NK-92 (cell line): Measurements from ENCODE around the gene ANGPT4.

Experiments
- DNase-seq: peaks from one replicate; lab custom pipeline; 2025; ENCODE audit not compliant: unreplicated experiment; lab: John Stamatoyannopoulos, UW

Gene ANGPT4

DNA sequence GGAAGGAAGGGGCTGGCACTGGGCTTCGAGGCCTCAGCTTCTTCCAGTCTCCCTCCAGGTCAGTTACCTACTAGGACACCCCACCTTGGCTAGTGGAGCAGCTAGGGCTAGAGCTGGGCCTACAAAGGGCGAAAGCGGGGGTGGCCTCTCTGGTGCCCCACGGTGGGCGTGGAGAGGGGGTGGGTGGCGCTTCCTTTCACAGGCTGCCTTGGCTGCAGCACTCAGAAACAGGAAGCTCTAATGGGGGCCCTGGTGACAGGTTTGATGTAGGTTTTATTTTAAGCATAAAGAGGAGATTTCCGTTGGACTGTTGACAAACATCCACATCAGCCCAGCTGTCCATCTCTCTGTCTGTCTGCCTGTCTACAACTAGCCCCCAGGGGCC is 69.2 kb downstream of the ANGPT4 start:
- no peak for DNase-seq

DNA sequence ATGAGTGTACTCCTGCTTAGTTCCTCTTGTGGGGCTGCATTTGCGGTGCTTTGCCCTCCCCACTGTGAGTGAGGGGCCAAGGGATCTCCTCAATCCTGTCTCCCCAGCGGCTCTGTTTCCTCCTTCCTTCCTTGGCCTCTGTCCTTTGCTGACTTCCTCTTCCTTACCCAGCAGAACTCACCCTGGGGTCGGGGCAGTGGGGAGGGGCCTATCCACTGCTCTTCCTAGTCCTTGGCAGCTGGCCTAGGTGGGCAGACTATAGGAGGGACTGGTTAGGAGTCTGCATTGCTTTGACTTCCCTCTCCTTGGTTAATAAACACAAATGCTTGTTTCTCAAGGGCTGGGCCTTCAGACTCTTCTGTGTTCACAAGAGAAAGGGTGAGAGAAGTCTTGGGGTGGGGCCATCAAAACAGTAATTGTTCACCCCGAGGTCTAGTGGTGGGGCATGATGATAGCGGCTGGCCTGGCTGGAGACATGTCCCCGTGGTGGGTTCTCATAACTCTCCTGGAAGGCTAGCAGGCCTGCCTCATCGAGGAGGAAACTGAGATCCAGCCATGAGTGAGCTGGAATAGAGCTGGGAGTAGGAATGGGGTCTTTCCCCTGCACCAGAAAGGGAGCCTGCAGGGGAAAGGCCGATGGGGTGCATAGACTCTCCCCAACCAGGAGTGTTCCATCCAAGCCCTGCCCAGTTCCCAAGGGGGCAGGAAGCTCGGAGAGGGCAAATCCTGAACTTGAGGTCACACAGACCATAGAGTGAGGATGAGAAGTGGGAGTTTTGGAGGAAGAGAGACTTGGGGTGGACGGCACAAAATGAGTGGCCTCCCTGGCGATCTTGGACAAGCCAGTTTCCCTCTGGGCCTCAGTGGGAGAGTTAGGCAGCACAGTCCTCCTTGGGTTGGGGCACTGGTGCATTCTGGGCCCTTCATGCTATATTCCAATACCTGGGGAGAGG is 69.9 kb downstream of the ANGPT4 start:
- DNase-seq, result no peak

DNA sequence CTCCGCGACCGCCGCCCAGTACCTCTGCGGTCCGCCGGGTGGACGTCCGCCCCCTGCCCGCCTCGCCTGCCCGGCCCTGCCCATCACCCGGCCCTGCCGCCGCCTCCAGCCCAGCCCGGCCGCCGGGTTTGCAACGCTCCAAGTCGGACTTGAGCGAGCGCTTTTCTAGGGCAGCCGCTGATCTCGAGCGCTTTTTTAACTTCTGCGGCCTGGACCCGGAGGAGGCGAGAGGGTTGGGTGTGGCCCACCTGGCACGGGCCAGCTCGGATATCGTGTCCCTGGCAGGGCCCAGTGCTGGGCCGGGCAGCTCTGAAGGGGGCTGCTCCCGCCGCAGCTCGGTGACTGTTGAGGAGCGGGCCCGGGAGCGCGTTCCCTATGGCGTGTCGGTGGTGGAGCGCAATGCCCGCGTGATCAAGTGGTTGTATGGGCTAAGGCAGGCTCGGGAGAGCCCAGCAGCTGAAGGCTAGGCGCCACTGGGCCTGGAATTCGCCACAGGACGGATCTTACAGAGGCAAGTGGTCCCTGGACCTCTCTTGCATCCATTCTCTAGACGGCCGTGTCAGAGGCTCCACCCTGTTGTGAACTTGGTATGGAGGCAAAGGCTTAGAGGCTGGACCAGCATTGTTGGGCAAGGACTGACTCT is 70.8 kb downstream of the ANGPT4 start:
- no peak for DNase-seq

DNA sequence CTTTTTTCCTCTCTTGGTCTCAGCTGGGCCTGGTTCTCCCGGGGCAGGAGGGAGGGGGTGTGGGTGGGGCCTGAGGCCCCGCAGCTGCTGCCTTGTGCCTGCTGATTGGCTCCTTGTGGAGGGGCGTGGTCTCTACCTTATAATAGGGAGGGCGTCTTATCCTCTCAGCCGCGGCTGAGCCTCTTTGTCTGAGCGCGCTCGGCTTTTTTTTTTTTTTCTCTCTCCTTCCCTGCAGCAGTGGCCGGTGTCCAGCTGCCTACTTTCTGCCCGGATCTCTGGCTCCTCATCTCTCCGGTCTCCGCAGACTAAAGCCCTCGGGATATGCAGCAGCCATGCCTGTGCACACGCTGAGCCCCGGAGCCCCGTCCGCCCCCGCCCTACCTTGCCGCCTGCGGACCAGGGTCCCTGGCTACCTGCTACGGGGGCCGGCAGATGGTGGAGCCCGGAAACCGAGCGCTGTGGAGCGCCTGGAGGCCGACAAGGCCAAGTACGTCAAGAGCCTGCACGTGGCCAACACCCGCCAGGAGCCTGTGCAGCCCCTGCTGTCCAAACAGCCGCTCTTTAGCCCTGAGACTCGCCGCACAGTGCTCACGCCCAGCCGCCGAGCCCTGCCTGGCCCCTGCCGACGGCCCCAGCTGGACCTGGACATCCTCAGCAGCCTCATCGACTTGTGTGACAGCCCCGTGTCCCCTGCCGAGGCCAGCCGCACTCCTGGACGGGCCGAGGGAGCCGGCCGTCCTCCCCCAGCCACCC is 71.5 kb downstream of the ANGPT4 start:
- DNase-seq, result peak; percentile 64

DNA sequence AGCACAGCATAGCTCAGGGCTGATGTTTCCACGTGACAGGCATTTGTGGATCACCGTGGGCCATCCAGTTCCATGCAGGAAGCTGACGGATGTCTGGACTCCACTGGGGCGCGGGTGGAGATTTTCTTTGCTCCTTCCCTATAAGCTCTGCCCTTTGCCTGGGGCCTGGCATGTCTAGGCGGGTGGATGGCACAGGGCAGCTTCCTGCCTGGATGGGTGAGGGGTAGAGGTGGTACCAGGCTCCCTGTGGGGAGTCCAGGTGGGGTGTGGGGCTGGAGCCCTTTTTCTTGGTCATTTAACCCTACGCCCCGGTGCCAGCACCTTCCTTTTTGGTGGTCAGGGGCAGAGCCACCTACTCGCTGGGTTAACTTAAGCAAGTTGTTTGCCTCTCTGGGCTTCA is 72.2 kb downstream of the ANGPT4 start:
- DNase-seq, result no peak

DNA sequence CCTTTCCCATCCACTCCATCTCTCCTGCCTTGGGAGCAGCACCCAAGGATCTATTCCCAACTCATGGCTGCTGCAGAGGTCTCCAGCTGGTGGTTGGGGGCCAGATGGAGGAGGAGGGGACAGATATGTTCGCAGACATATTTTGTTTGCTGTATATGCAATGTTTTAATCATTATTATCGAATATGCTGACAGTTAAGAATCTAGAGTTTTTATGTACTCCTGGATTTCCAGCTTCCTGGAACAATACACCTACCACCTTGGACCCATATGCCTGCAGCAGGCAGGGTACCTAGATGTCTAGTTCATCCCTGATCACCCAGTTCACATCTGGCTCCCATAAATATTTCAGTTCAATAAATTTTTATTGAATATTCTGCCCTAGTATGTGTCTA is 73.6 kb downstream of the ANGPT4 start:
- no peak for DNase-seq

DNA sequence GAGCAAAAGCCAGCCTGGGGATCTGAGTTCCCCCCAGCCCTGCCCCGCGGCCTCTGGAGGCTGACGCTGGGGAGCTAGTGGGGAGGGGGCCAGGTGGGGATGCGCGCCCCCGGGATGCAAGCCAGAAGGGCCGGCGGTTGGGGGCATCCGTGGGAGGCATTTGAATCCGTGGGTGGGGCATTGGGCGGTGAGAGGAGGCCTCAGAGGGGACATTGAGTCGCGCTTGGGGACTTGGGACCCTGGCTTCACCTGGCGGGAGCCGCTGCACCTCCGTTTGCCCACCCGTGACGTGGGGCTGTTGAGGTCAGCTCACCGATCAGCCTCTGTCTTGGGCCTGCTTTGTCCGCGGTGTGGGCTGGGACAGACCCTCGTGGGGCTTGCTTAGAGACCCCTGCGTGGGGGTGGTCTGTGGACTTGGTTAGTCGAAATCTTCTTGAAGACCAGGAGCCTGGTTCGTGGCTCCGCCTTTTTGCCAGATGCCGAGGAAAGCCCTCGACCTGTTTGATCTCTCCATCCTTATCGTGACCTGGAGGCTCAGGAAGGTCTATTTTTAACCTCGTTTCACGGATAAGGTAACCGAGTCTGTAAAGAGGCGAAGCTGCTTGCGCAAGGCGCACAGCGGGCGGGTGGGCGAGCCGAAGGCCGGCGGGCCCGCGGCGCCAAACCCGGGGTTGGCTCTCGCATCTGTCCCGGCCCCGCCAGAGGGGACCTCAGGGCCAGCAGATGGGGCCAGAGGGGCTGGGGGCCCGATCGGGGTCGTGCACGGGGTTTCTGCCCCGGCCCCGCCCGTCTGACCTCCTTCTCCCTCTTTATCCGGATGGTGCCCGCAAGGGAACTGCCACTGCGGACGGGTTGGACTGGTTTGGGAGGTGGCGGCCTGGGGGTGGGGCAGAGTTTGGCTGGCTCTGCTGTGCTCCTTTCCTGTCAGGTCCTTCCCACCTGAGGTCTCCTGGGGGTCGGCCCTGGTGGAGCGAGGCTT is 74.3 kb downstream of the ANGPT4 start:
- DNase-seq, result no peak

DNA sequence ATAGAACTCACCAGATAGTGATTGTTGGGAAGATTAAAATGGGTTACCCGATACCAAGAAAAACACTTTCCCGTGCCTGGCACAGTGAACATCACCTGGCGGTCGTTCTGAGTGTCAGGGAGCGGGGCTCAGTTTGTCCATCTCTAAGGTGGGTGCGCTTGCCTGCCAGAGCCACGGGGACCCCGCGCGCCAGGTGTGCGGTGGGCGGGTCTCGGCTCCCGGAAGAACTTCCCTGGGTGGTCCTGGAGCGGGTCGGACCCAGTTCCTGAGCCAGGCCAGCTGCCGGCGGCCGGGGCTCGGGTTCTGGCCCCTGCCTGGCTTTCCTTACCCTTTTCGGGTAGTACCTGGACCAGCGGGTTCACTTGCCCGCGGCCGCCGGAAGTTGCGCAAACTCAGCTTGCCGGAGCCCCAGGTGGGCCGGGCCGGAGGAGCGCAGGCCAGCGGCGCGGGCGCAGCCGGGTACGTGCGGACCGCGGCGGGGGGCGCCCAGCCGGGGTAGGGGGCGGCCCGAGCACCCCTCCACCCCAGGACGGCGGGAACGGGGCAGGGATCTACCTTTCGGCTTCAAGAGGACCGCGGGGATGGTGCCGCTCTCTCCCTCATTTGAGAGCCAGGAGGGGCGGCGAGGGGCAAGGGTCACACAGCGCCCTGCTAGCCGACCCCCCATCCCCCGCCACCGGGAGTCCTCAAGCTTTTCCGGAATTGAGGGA is 75.1 kb downstream of the ANGPT4 start:
- DNase-seq, result no peak

DNA sequence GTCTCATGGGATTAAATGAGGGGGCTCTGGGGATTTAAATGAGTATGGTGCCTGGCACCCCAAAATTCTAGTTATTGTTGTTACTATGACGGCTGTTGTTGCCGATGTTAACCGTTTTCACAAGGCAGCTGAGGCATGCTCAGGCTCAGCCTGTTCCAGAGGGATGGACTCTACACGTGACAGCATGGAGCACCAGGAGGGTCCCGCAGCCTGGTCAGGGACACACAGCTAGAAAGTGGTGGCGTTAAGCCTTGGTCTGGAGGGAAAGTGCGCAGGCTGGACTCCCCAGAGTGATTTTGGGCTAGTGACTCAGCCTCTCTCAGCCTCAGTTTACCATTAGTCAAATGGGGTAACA is 75.7 kb downstream of the ANGPT4 start:
- DNase-seq, result no peak

DNA sequence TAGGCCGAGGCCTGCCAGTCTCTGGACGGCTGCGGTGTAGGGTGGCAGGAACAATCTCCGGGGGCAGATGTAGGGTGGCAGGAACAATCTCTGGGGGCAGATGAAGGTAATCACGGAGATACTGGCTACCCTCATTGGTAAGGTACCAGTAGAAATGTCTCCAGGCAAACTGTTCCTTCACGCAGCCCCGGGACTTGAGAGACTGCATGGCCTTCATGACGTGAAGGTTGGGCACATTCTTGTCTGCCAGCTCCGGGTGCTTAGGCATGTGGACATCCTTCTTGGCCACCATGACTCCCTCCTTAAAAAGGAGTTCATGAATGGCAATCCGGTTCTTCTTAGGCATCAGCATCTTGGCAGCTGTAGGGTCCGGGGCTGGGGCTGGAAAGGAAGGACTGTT is 76.5 kb downstream of the ANGPT4 start:
- no peak for DNase-seq

DNA sequence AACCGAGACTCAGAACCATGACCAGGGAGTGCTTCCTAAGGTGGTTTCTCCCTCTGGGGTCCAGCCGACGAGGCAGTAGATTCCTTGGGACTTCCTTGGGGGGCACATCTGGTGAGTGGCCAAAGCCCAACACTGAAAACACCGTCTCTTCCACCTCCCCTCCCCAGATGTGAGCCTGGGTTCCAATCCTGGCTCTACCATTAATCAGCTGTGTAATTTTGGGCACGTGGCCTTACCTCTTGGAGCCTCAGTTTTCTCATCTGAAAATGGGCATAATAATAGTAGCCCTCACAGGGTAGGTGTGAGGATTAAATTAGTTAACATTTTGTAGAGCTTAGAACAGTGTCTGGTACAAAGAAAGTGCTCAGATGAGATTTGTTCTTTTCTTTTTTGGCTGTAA is 77.1 kb downstream of the ANGPT4 start:
- no peak for DNase-seq

DNA sequence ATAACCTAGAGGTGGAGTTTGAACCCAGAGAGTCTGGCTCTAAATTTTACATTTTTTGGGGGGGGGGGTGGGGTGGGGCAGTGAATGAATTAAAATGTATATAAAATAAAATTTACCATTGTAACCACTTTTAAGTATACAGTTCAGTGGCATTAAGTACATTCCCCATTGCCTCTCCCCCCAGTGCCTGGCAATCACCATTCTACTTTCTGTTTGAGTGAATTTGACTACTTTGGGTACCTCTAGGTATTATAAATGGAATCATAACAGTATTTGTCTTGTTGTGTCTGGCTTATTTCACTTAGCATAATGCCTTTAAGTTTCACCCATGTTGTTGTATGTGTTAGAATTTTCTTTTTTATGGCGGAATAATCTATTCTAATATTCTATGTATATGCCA is 79.9 kb downstream of the ANGPT4 start:
- no peak for DNase-seq

DNA sequence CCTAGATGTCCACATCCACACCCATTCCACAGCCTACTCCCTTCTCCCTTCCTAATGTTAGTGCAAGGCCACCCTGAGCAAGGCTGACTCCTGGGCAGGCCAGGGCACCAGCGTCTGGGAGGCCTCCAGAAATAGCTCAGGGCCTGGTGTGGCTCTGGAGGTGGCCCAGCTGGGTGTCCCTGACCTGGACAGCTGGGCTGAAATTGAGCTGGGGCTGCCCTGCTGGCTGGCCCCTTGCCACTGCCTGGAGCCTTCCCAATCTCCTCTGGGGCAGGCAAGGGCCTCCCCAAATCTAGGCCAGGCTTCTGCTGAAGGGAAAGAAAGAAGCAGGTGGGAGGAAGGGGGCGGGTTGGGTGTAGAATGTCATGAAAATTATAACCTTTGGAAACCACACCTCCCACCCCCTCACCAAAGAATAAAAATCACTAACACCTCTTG is 80.5 kb downstream of the ANGPT4 start:
- no peak for DNase-seq

DNA sequence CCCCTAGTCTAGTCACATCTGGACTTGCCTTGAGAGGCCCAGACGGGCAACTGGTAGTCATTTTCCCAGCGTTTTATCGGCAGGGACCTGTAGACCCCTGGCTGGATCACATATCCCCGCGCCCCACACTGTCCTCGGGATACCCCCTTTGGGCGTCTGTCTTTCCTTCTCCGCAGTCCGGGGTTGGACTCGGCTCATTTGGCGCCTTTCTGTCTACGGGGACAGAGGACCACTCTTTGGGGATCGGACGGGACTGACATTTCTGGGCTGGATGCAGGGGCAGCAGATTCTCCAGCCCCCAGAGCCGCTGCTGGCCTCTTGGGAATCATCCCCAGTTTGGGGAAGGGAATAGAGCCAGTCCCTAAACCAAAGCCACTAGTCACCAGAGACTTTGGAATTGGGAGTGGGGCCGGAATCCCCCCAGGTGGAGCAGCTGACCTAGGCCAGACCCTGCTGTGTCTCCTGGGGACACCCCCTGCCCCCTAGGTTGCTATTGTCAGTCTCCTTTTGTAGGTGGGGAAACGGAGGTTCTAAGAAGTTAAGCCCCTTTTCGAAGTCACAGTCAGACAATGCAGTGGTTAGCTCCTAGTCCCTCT is 81.9 kb downstream of the ANGPT4 start:
- no peak for DNase-seq

DNA sequence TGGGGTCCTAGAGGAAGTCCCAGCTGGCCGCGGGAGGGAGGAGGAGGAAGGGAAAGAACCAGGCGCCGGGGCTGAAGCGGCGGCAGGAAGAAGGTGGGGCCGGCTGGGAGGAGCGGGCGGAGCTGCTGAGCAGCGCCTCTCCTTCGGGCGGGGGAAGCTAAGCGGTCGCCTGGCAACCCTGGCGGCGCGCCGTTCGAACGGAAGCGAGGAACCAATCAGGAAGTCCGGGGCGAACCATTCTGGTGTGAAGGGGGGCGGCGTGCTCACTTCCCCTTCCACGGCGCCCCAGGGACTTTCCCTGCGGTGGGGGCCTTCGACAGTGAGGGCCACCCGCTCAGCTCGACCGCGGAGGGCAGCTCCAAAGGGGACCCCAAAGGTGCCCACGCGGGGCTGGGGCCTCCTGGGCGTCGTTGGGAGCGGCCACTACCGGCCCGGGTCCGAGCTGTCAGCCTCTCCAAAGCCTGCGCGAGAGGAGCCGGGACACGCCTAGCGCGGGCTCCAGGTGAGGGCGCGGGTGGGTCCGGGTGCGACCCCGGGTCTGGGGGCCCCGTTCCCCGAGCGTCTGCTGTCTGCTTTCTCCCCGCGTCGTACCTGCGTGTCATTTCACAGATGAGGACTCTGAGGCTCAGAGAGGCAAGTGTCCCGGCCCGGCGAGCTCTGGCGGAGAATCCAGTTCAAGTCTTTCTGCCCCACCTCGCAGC is 82.5 kb downstream of the ANGPT4 start, which contains the start of gene FAM110A:
Gene FAM110A, plus strand, starts transcription at position 266 of the 701 bp plus-strand sequence. CDS start 11,090 bp downstream, outside the sequence.
- peak; percentile 75 for DNase-seq

DNA sequence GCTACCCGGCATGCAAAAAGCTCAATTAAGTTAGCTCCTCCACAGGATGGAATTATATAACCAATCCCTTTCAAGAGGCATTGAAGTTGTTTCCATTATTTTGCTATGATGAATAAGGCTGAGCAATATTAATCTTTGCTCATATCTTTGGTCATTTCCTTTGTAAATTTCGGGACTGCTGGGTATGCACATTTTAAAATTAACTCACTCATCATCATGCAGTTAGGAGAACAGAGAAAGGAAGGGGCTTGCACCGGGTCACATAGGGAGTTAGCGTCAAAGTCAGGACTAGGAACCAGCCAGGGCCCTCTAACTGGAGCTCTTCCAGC is 83.0 kb downstream of the ANGPT4 start:
- DNase-seq, result no peak

DNA sequence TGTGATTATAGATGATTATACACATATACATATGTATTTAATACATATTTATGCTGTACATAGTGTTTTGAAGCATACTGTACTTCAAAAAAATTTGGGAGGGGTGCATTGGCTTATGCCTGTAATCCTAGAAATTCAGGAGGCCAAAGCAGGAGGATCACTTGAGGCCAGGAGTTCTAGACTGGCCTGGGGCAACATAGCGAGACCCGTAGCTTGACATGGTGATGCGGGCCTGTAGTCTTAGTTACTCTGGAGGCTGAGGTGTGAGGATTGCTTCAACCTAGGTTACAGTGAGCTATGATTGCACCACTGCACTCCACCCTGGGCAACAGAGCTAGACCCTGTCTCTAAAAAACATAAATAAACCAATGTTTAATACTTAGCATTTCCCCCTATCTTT is 84.2 kb downstream of the ANGPT4 start:
- DNase-seq, result no peak

DNA sequence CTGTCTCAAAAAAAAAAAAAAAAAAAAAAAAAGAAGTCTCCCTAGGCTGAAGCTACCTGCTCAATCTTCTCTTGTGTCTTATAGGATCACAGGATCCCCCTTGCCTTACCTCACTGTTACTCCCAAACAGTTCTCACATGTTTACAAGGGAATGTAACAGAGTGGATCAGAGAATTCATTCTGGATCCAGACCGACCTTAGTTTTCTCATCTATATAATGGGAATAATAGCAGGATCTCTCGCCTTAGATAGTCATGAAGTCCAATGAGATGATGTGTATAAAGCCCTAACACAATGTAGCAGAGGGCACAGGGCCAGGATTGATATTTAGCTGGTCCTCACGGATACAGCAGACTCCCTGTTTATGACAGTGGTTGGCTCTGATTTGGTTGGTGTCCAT is 84.9 kb downstream of the ANGPT4 start:
- DNase-seq, result no peak

DNA sequence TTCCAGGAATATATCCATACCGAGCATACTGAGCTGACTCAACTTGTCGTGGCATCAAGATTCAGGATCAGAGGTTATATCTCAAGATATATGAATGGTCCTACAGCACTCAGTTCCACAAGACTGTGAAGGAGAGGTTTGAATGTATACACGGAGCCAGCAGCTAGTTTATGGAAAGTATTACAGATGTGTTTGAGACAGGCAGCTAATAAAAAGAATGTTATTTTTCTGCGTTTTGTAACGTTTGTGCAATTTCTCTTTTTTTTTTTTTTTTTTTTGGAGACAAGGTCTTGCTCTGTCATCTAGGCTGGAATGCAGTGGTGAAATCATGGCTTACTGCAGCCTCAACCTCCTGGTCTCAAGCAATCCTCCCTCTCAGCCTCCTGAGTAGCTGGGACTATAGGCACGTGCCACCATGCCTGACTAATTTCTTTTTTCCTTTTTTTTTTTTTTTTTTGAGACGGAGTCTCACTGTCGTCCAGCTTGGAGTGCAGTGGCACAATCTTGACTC is 86.1 kb downstream of the ANGPT4 start:
- DNase-seq, result no peak
